Upper lobe of left lung (tissue), 6 donors: ENCODE results near the gene SLC9A7. TPM values are rescaled to one million over a fixed set of nuclear protein-coding genes. Genes with fewer than 3 reads are reported as not detected.

Experiments
- ATAC-seq, 2 donors: fragments of 200-7000 bp; cut with Tn5 transposase; one replicate each; pipeline ENCODE4 v1.9.1; 2022; ENCODE audit warnings: mild to moderate bottlenecking in 2 of 2, moderate library complexity in 2 of 2; ENCODE audit not compliant: low FRiP score in 2 of 2
- DNase-seq, 2 donors: peaks; one replicate each; pipeline ENCODE4 v3.0.0-alpha.2; 2019 to 2020
- H3K27ac ChIP-seq, 4 donors: fragments of 200-600 bp; sonication (generic); one replicate each; pipeline ENCODE4 v1.5.1; 2016 to 2019
- H3K27me3 ChIP-seq, 4 donors: fragments of 200-600 bp; sonication (generic); one replicate each; pipeline ENCODE4 v1.5.1; 2017 to 2019
- H3K36me3 ChIP-seq, 4 donors: fragments of 200-600 bp; sonication (generic); one replicate each; pipeline ENCODE4 v1.5.1; 2016 to 2019
- H3K4me1 ChIP-seq, 4 donors: fragments of 200-600 bp; sonication (generic); one replicate each; pipeline ENCODE4 v1.5.1; 2018 to 2019
- H3K4me3 ChIP-seq, 4 donors: fragments of 200-600 bp; sonication (generic); one replicate each; pipeline ENCODE4 v1.5.1; 2017 to 2019; ENCODE audit warnings: mild to moderate bottlenecking in 2 of 4, moderate library complexity in 1 of 4
- H3K9me3 ChIP-seq, 4 donors: fragments of 200-600 bp; sonication (generic); one replicate each; pipeline ENCODE4 v1.5.1; 2018 to 2019
- CTCF ChIP-seq, 6 experiments: fragments of 450-650 bp in 4 of 6; fragments of 200-600 bp in 2 of 6; sonication (generic) in 2 of 6; IDR thresholded peaks; one replicate each; pipeline ENCODE4 v1.5.1; 2016 to 2019; ENCODE audit warnings: antibody characterized with exemption in 6 of 6
- EP300 ChIP-seq, 4 donors: sonication (generic); formaldehyde crosslinking; IDR thresholded peaks; one replicate each; pipeline ENCODE4 v1.5.1; 2017; ENCODE audit warnings: antibody characterized with exemption in 4 of 4, control low read depth in 2 of 4
- POLR2A ChIP-seq, 4 donors: fragments of 450-650 bp; IDR thresholded peaks; one replicate each; pipeline ENCODE4 v1.5.1; 2016 to 2017; ENCODE audit warnings: antibody characterized with exemption in 4 of 4, mild to moderate bottlenecking in 2 of 4
- POLR2AphosphoS5 ChIP-seq, 2 donors: sonication (generic); formaldehyde crosslinking; IDR thresholded peaks; one replicate each; pipeline ENCODE4 v1.5.1; 2017; ENCODE audit warnings: antibody characterized with exemption in 2 of 2
- WGBS, 2 donors: methylation state at CpG; one replicate each; pipeline ENCODE4 v1.1.5; 2017 to 2018; 5-methylcytosine and 5-hydroxymethylcytosine counted together
- total RNA-seq, 6 donors: library from RNA; depleted of rRNA in 4 of 6; stranded (reverse); fragments of >200 nt in 4 of 6; gene quantifications; one replicate each; pipeline versions ENCODE4 v1.1.0 to v1.2.1, GENCODE V29; 2016 to 2021
- donor health status: DM: no; HTN: no; CAD: no; lungs with moderate emphysema.
- donor health status: DM: no; HTN: yes; CAD: no; lungs with severe emphysema.

Gene SLC9A7
- total RNA-seq, 6 donors from 2014 or later: 4.6 to 9.0 (median 6.4) TPM

GRCh38 chrX:46755671-46756070 is 3.2 kb downstream of the SLC9A7 start:
- Histone ChIP-seq H3K4me1 (no peaks in the 10 kb centered on the region), H3K27me3 (no peaks in the 10 kb centered on the region), H3K36me3 (no peaks in the 10 kb centered on the region), H3K9me3 (no peaks in the 10 kb centered on the region), H3K27ac (no peak overlapping the region), H3K4me3 (no peak overlapping the region)
- DNase-seq (no peak), ATAC-seq (no peak)
- TF ChIP-seq POLR2A (IDR thresholded peaks at IDR 0.05) (no peak), POLR2AphosphoS5 (IDR thresholded peaks at IDR 0.05) (no peak), CTCF (IDR thresholded peaks at IDR 0.05) (no peak), EP300 (IDR thresholded peaks at IDR 0.05) (no peak)
- 79 to 90% methylated on average over 10 of the region's 10 CpGs for WGBS, 2 donors

GRCh38 chrX:46754586-46755061 is 4.3 kb downstream of the SLC9A7 start:
- ATAC-seq (no peak), DNase-seq (peak in 1 of 2 donors; percentile 22)
- 46 to 62% methylated on average over 2 to 3 of the region's 3 CpGs for WGBS, 2 donors
- Histone ChIP-seq H3K27me3 (no peaks in the 10 kb centered on the region), H3K27ac (no peak overlapping the region), H3K36me3 (no peaks in the 10 kb centered on the region), H3K4me3 (no peak overlapping the region), H3K4me1 (no peaks in the 10 kb centered on the region), H3K9me3 (no peaks in the 10 kb centered on the region)
- TF ChIP-seq POLR2AphosphoS5 (IDR thresholded peaks at IDR 0.05): no peak
- no peak for TF ChIP-seq EP300 (IDR thresholded peaks at IDR 0.05)
- TF ChIP-seq POLR2A (IDR thresholded peaks at IDR 0.05): no peak
- no peak for TF ChIP-seq CTCF (IDR thresholded peaks at IDR 0.05)

GRCh38 chrX:46754036-46754435 is 4.9 kb downstream of the SLC9A7 start:
- no peak overlapping the region for H3K27ac ChIP-seq
- no peak for ATAC-seq
- no peaks in the 10 kb centered on the region for H3K36me3 ChIP-seq
- DNase-seq: no peak
- no peaks in the 10 kb centered on the region for H3K27me3 ChIP-seq
- H3K4me3 ChIP-seq: no peak overlapping the region
- H3K9me3 ChIP-seq: no peaks in the 10 kb centered on the region
- no peaks in the 10 kb centered on the region for H3K4me1 ChIP-seq
- TF ChIP-seq EP300 (IDR thresholded peaks at IDR 0.05) (no peak), POLR2A (IDR thresholded peaks at IDR 0.05) (no peak), CTCF (IDR thresholded peaks at IDR 0.05) (no peak), POLR2AphosphoS5 (IDR thresholded peaks at IDR 0.05) (no peak)

GRCh38 chrX:46750889-46751288 is 8.0 kb downstream of the SLC9A7 start:
- H3K9me3 ChIP-seq: no peaks in the 10 kb centered on the region
- H3K4me1 ChIP-seq: no peaks in the 10 kb centered on the region
- no peak for DNase-seq
- H3K36me3 ChIP-seq: no peaks in the 10 kb centered on the region
- no peak overlapping the region for H3K27ac ChIP-seq
- no peak overlapping the region for H3K4me3 ChIP-seq
- no peaks in the 10 kb centered on the region for H3K27me3 ChIP-seq
- WGBS, 2 donors: 71 to 80% methylated on average over 1 of the region's 1 CpG
- no peak for ATAC-seq
- TF ChIP-seq POLR2AphosphoS5 (IDR thresholded peaks at IDR 0.05) (no peak), POLR2A (IDR thresholded peaks at IDR 0.05) (no peak), EP300 (IDR thresholded peaks at IDR 0.05) (no peak)

- TF ChIP-seq EP300 (IDR thresholded peaks at IDR 0.05): no peak
- no peak for TF ChIP-seq CTCF (IDR thresholded peaks at IDR 0.05)
- TF ChIP-seq POLR2A (IDR thresholded peaks at IDR 0.05): no peak
- no peak for TF ChIP-seq POLR2AphosphoS5 (IDR thresholded peaks at IDR 0.05)
- Histone ChIP-seq H3K36me3 (no peaks in the 10 kb centered on the region), H3K9me3 (peaks cover 0 to 3% (median 0%) of the 10 kb centered on the region in 4 donors), H3K27me3 (no peaks in the 10 kb centered on the region), H3K27ac (no peak overlapping the region), H3K4me1 (no peaks in the 10 kb centered on the region), H3K4me3 (no peak overlapping the region)
- no peak for DNase-seq
- no peak for ATAC-seq
- WGBS, 2 donors: 52 to 82% methylated on average over 2 to 3 of the region's 3 CpGs
These were observed 14.9 kb downstream of the SLC9A7 start for GRCh38 chrX:46744009-46744408.
